Measurements from ENCODE around the gene SEMA3G.

SEMA3G gene

DNA sequence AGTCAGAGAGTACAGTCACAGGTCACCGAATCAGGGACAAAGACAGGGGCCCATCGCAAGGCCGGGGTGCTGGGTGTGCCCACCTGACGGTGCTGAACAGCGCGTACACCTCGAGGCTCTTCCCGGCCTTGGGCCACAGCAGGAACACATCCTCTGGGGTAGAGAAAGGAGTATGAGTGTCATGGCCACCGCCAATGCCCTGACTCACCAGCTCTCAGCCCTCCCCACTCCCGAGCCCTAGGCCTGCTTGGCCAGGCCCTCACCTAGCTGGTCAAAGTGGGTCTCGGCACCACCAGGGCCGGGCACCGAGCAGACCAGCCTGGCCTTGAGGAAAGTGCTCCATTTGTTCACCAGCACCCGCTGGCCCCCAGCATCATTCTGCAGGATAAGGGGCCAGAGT, 4.2 kb downstream of the SEMA3G start:
- FAIRE-seq, result no peak
- DNase-seq (ENCODE audit: extremely low spot score, insufficient read length, low read depth), result no peak

DNA sequence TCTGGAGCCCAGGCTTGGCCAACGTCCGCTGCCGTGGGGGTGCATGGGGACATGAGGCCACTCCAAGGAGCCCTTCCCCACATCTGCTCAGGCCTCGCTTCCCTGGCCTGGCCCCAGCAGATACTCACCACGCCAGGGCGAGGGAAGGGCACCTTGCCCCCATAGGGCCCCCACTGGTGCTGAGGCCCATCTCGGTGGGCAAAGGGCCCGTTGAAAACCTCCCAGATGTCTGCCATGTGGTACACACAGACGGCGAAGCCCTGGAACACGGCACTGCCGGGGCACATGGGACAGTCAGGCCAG, 4.7 kb downstream of the SEMA3G start:
- FAIRE-seq, result no peak
- DNase-seq (ENCODE audit: extremely low spot score, insufficient read length, low read depth), result no peak

DNA sequence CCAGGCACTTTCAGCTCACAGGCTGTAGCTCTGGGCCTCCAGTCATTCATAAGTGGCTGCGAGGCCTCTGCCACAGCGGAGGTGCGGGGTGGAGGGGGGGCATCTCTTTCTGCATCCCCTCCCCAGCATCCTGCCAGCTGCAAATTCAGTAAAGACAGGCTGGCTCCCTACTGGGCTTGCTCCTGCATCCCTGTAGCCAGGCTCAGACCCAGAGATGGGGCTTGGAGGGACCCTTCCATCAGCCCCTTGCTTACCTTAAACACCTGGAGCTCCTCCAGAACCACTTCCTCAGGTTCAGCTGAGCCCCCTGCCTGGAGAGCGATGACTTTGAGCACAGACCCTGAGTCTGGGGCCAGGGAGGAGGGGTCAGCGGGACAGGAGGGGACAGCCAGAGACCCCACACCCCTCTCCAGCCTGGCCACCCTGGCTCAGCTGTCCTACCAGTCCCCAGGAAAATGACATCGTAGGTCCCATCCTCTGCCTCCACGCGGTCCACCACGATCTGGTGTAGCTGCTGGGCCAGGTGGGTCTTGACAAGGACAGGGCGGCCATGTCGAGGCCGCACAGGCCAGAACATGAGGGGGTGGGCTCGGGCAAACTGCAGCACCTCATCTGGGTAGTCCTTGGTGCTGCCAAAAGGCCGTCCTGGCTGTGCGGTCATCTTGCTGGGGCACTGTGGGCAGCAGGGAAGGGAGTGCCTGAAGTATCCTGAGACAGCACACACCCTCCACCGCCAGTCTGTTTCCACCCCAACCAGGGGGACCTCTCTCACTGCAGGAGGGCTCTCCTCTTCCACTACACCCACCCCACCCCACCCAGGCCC, 5.3 kb downstream of the SEMA3G start:
- FAIRE-seq (no peak), DNase-seq (ENCODE audit: extremely low spot score, insufficient read length, low read depth) (no peak)

DNA sequence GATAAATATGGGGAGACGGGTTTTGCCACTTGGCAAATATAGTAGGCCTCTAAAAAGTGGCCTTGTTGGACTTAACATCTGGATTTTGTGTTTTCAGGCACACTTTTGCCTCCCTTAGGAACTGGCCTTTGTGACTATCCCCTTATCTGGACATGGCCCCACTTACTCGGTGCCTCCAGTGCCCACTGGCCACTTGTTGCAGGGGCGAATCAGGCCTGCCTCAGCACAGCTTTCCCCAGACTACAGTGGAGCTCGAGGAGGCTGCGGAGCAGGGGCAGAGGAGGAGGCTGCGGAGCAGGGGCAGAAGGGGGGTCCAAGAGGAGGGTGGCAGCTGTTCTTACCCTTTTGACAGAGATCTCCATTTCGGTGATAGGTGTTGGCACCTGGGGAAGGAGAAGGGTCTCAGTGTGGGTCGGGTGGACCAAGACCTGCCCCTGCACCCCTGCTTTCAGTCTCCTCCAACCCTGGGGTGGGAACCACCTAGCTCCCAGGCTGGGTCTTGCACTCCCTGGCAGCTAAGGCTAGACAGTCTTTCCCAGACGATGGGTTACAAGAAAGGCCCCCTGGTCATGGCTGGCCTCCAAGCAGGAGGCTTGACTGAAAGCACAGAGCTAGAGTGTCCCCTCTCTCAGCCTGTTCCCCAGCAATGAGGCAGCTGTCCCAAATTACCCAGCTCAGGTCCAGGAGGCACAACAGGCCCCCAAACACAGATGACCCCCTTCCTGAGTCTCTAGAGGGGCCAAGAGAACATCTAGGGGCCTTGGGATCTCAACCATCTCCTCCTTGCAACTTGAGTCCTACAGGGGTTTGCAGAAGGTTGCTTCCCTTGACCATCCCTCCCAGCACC, 6.1 kb downstream of the SEMA3G start:
- DNase-seq (ENCODE audit: extremely low spot score, insufficient read length, low read depth) (no peak), FAIRE-seq (no peak)

DNA sequence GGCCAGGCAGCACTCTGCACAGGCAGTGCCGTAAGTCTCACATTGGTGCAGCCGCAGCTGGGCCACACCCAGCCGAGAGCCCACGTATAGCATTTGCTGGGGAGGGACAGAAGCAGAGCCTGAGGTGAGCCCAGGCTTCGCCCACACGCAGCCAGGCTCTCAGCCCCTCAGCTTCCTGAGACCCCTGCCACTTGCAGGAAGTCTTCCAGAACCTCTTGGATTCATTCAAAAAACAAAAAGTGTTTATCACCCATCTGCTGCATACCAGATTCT, 6.9 kb downstream of the SEMA3G start:
- no peak for FAIRE-seq

DNA sequence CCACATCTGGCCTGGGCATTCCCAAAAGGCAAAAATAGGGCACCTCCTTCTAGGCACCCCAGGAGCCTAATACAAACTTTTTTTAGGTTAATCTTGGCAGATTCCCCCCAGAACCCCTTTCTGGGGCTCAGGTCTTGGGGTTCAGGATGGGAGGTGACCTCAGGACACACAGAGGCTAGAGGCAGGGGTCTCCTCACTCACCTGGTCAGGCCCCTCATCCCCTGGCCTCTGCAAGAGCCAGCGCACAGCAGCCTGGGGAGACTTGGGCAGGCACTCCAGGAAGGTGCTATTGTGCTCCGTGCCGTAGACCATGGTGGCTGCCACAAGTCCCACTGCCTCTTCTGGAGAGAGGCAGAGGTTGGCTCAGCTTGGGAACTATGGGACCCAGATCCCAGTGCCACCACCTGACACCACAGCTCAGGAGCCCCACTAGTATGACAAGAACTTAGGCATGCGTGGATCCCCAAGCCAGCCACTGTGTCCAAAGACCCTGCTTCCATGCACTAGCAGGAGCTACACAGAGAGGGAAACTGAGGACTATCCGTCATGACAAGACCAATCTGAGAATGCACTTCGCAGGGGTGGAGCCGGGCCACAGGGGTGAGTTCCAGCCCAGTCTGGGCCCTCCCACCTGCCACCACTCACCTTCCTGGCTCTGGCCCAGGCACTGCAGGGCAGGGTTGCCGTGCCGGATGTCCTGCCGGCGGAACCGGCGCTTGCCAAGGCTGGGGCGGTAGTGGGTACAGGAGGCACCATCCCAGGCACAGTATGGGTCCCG, 7.4 kb downstream of the SEMA3G start:
- DNase-seq (ENCODE audit: extremely low spot score, insufficient read length, low read depth), result no peak

More for the DNA sequence above, 6.9 kb downstream of the SEMA3G start:
- no peak for DNase-seq (ENCODE audit: extremely low spot score, insufficient read length, low read depth)

DNA sequence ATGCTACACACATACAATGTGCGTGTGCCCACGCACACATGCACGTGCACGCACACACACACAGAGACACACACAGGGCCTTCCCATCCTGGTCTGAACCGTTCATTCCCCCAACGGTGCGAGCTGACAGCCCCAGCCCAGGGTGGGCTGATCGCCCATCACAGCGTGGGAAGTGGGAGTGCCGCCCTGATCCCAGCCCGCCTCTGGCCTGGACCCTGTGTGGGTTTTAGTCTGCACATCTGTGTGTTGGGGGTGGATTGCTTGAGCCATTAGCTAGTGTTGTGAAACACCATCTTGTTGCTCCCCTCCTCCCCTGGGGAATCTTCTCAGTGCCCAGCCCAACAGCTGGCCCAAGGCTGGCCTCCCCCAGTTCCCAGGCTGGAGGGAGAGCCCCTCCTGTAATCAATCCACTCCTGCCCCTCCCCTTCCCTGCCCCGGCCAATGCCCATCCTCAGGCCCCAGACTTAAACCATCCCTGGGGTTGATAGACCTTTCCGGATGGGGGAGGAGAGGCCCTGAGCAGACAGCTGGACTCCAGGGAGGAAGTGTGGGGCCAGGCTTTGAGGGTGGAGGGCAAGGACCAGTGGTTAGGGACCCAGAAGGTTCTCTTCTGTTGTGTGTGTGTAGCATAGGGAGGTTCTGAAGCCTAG, 8.3 kb downstream of the SEMA3G start:
- no peak for FAIRE-seq
- DNase-seq (ENCODE audit: extremely low spot score, insufficient read length, low read depth), result no peak

More for the DNA sequence above, 7.4 kb downstream of the SEMA3G start:
- FAIRE-seq, result no peak

DNA sequence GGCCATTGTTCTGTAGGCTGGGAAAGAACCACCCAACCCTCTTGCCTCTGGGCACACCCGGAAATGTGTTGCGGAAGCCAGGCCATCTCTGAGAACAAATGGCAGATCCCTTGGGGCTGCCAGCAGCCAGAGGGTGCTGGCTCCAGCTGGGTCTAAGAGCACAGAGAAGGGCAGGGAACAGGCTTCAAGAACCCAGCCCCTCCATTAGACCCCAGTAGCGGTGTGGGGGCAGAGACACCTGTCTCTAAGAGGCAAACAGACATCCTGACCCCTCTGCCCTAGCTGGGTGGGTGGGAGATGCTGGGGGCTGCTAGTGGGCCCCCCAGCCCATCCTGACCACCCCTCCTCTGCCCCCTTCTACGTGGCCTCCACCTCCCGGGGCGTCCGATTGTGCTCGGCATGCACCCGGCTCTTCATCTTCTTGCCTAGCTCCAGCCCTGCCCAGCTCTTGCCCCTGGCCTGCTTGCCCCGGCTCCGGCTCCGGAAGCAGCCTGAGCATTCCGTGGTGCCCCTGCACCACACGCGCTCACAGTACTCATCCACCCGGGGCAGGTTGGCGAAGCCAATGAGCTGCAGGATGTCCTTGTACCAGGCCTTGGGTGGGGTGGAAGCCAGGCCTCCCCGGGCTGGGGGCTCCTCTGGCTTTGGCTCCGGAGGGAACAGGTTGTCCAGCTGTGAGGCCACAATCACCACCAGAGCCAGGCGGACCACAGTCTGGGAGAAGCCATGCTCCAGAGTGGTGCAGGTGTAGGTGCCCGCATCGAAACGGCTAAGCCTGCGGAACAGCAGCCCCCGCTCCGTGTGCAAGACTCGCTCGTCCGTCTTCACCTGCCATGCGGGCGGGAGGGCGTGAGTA, 9.4 kb downstream of the SEMA3G start:
- DNase-seq (ENCODE audit: extremely low spot score, insufficient read length, low read depth) (no peak), FAIRE-seq (no peak)

DNA sequence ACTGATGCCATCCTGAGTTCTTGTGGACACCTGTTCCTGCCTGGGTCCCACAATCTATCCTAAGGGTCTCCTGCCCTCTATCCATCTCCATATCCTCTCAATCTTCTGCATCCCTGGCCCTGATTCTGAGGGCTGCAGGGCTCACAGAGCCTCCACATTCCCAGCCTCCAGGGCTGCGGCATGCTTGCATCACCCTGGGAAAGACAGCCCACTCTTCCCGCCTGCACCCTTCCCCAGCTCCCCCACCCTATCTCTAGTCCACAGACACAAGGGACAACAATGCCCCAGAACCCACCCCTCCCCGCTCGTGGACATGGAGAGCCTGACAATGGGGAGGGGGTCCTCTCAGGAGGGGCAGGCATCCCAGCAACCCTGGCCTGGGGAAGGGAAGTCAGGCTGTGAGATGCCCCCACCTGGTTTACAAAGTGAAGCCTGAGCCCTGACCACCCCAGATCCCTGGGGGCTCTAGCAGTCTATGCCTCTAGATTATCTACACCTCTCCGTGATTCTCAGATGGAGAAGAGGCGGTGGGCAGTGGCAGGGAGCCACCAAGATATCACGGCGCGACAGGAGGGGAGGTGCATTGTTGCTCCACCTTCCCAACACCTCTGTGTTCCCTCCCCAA, 10.3 kb downstream of the SEMA3G start:
- FAIRE-seq (no peak), DNase-seq (ENCODE audit: extremely low spot score, insufficient read length, low read depth) (no peak)

DNA sequence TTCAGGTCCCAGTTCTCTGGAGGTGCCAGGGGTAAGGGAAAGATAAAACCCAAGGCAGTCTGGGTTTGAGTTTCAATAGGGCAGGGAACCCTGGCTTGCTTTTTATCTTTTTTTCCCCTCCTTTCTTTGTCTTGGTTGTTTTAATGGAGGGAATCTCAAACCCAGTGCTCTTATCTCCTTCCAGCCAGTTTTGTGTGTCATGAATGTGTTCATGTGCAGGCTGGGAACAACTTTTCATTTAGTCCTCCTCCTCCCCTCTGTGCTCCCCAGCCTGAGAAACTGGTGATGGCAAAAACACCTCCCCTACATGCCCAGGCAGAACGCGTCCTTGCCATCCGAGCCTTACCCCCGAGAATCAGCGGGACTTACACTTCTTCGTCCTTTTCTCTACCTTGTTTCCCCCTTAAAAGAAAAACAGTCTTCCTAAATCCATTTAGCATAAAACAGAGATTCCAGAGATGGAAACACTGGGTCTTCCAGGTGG, 10.9 kb downstream of the SEMA3G start:
- FAIRE-seq (no peak), DNase-seq (ENCODE audit: extremely low spot score, insufficient read length, low read depth) (no peak)

DNA sequence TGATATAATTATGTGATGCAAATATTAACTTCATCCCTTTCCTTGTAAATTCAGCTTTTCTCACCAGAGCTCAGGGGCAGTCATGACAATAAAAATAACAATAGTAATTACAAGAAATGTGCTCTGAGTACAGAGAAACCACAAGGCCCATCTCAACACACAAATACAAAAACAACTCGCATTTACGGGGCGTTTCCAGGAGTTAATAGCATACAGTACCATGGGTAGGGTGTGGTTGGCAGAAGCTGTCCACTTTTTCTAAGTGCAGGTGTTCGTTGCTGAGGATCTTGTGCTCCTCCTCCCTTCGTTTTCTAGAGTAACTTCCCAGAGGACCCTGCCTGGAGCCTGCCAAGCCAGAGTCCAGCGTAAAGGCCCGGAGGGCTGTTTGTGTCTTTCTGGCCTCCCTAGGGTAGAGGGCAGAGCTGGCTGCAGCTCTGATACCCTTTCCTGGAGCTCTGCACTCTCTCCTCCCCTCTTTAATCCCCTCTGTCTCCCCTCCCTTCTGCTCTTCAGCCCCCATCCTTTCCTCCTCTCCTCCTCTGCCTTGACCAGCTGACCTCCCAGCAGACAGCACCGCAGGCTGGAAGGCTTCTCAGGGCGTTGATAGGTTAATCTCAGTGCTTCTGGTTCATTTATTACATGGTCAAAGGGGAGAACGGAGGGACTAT, 11.4 kb downstream of the SEMA3G start:
- no peak for FAIRE-seq
- no peak for DNase-seq (ENCODE audit: extremely low spot score, insufficient read length, low read depth)

DNA sequence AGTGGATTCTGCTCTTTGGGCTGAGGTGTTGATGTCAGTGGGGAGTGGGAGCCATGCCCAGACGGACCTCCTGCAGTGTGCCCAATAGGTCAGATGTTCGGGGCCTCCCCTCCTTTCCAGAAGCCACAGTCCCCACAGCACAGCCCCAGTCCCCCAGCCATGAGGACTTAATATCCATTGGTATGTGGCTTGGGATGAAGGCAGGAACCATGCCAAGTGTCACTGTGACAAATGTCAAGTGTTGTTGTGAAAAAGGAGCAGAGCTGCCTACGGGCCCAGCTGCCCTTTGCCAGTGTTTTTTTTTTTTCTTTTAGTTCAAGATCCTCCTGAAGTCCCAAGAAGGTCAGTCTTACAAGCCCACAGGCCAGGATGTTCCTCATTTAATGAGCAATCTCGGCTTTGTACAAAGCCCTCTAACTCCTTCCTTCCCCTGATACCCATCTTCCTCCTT, 12.2 kb downstream of the SEMA3G start:
- FAIRE-seq (no peak), DNase-seq (ENCODE audit: extremely low spot score, insufficient read length, low read depth) (no peak)

DNA sequence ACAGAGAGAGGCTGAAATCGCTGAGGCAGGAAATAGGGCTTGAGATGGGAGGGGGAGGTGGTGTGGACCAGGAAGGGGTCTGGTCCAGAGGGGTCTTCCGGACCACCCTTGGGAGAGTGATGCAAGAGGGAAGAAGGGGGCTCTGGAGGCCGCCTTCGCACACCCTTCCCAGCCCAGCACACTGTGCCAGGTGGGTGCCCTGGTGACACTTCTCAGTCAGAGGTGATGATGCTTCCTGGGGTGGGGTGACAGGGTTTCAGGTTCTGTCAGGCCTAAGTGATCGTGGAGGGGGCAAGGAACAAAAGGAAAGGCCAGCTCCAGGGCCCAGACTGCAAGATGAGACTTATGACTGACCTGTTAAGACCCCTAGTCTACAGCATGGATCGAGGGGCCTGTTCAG, 12.7 kb downstream of the SEMA3G start:
- FAIRE-seq, result no peak
- DNase-seq (ENCODE audit: extremely low spot score, insufficient read length, low read depth), result no peak

DNA sequence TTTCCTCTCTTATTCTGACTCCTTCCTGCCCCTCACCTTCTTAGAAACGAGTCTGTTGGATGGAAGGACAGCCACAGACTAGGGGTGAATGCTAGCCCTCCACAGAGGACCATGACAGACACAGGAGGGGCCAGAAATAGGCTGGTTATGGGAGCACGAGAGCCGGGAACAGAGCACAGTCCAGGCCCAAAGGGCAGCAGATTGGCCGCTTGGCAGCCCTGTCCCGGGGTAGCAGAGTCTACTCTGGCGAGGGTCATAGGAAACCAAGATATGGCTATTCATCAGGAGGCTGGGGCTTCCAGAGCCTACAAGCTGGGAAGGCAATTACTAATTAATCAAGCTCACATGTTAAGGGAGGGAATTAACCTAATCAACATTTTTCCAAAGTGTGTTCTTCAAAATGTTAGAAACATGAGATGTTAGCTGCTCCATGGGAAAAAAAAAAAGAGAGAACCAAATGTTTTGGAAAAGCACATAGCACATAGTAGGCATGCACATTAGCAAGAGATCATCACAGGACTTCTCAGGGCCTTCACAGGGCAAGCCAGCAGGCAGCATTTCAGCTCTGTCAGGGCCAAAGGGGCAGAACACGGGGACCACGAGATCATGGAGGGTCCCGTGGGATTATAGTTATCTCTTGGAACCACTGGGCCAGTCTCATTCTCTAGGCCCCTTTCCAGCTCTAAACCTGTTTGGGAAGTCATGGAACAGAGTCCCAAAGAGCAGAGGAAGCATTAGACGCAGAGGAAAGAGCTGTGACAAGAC, 13.3 kb downstream of the SEMA3G start:
- DNase-seq (ENCODE audit: extremely low spot score, insufficient read length, low read depth) (no peak), FAIRE-seq (no peak)

DNA sequence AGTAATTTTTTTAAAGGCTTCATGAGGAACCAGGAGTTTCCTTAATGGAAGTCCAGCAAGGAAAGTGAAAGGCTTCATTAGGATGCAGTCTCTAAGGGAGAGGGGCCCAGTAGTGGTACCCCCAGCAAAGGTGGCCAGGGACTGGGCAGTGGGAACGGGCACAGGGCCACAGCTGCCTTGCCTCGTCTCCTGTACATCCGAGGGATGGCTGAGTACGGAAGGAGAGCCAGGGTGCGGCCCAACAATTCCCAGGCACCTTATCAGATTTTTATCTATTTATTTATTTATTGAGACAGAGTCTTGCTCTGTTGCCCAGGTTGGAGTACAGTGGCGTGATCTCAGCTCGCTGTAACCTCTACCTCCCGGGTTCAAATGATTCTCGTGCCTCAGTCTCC, 14.5 kb downstream of the SEMA3G start:
- no peak for FAIRE-seq

DNA sequence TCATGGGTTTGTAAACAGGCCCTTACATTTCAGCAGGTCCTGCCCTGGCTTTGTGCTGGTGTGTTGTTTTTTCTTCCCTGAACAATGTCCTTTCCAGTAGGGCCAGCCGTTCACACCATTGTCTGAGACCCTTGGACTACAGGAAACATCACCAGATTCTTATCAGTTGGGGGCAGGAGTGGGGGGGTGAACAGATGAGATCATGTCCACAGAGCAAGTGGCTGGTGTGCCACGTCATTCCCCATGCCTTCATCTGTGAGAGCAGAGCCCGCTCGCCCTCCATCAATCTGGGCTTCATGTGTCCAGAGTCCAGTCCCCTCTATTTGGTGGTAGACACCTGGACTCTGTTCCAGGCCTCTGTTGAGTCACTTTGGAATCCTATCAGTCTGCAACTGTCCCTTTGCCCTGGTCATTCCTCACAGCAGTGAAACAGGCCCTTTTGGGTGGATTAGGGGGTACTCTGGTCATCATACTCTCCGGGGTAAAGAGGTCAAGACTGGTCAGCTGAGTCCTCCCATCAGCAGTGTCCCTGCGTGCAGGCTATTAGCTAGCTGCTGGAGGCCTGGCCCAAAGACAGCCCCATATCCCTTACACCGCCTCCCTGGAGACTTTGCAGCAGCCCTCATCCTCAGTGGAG, 15.0 kb downstream of the SEMA3G start:
- DNase-seq (ENCODE audit: extremely low spot score, insufficient read length, low read depth) (no peak), FAIRE-seq (no peak)

More for the DNA sequence above, 14.5 kb downstream of the SEMA3G start:
- no peak for DNase-seq (ENCODE audit: extremely low spot score, insufficient read length, low read depth)

DNA sequence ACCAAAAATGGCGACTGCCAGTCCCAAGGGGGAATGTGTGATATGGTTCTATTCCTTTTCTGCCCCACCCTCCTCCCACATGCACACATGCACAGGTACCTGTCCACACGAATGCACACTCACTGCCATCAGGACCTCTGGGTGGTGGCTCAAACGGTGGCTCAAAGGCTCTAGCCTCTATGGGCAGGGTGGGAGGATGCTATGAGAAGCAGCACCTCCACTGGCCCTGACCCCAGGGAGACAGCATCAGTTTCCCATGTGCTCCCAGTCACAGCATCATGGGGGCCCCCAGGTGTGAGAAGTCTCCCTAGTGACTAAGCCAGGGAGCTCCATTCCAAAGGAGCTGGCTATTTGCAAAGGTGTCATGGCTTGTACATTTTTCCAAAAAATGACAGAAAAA, 15.9 kb downstream of the SEMA3G start:
- DNase-seq (ENCODE audit: extremely low spot score, insufficient read length, low read depth), result no peak
- no peak for FAIRE-seq
